ENCODE measurements around the gene SIGLEC8. TPM values are rescaled to one million over a fixed set of nuclear protein-coding genes. Genes with fewer than 3 reads are reported as not detected.

The SIGLEC8 gene
- total RNA-seq, 4 donors from 2014 or later = 0.27 to 1.3 TPM; not detected in 2

DNA sequence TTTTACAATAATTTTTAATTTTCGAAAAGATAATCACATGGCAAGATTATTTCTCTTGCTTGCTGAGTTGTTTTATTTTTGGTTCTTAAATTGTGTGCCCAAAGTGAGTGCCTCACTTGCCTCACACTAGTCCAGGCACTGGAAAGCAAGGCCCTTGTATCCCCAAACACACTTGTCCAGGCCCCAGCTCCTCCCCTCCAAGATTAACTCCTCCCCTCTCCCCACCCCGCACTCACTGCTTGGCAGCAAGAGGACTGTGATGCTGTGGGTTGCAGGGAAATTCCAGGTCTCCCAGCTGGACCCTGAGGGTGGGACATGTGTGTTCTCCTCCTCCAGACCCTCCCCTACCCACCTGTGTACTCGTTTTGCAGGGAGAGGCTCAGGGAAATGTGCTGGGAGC is 39.4 kb upstream of the SIGLEC8 start:
- no peak for DNase-seq
- H3K4me3 ChIP-seq = no peak overlapping the region
- TF ChIP-seq EP300 (IDR thresholded peaks at IDR 0.05; ENCODE audit: low read depth) = no peak
- TF ChIP-seq, protein P1, sequence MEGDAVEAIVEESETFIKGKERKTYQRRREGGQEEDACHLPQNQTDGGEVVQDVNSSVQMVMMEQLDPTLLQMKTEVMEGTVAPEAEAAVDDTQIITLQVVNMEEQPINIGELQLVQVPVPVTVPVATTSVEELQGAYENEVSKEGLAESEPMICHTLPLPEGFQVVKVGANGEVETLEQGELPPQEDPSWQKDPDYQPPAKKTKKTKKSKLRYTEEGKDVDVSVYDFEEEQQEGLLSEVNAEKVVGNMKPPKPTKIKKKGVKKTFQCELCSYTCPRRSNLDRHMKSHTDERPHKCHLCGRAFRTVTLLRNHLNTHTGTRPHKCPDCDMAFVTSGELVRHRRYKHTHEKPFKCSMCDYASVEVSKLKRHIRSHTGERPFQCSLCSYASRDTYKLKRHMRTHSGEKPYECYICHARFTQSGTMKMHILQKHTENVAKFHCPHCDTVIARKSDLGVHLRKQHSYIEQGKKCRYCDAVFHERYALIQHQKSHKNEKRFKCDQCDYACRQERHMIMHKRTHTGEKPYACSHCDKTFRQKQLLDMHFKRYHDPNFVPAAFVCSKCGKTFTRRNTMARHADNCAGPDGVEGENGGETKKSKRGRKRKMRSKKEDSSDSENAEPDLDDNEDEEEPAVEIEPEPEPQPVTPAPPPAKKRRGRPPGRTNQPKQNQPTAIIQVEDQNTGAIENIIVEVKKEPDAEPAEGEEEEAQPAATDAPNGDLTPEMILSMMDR (IDR thresholded peaks at IDR 0.05) = no peak
- no peaks in the 10 kb centered on the region for H3K4me1 ChIP-seq
- H3K9me3 ChIP-seq = no peaks in the 10 kb centered on the region
- intact Hi-C loops (cut with DNase I; ENCODE audit: low total_unique reads) = no loop called here
- no peaks in the 10 kb centered on the region for H3K36me3 ChIP-seq
- in situ Hi-C loops (cut with MboI; ENCODE audit: low pct_ligation_motif_present in 1 of 4, low pct_unique_long_range_greater_than_20kb in 1 of 4, low sequenced_read_pairs in 3 of 4) = loop anchor here in 1 of 4 donors (25.0 kb wide), 1 partner anchor 165 kb away; no protein-coding TSS in a partner anchor
- 39 to 70% methylated on average over 1 to 3 of the region's 3 CpGs for WGBS, 2 donors (ENCODE audit: low coverage in 1 of 2)
- no peaks in the 10 kb centered on the region for H3K27me3 ChIP-seq
- H3K27ac ChIP-seq = no peak overlapping the region

DNA sequence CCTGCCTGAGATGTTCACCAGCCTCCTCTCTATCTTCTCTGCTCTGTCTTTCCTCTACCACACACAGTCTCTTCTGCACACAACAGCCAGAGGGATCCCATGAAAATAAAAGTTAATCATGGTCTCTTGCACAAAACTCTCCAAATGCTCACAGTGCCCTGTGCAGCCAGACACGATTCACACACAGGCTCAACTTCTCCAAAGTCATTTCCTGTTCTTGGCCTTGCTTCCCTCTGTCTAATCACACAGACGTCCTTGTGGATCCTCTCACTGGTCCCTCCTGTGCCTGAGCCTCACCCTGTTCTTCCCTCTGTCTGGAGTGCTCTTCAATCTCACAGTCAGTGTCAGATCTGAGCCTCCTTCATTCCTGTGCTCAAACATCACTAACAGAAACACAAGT is 35.5 kb upstream of the SIGLEC8 start:
- H3K4me1 ChIP-seq = no peaks in the 10 kb centered on the region
- no peak overlapping the region for H3K4me3 ChIP-seq
- in situ Hi-C loops (cut with MboI; ENCODE audit: low pct_ligation_motif_present in 1 of 4, low pct_unique_long_range_greater_than_20kb in 1 of 4, low sequenced_read_pairs in 3 of 4) (loop anchor here in 1 of 4 donors (25.0 kb wide), 1 partner anchor 169 kb away; no protein-coding TSS in a partner anchor), intact Hi-C loops (cut with DNase I; ENCODE audit: low total_unique reads) (no loop called here)
- H3K36me3 ChIP-seq = no peaks in the 10 kb centered on the region
- 27 to 35% methylated on average over 2 of the region's 2 CpGs for WGBS, 2 donors (ENCODE audit: low coverage in 1 of 2)
- H3K27me3 ChIP-seq = no peaks in the 10 kb centered on the region
- DNase-seq = no peak
- H3K27ac ChIP-seq = no peak overlapping the region
- TF ChIP-seq, protein P1 (IDR thresholded peaks at IDR 0.05) = no peak
- TF ChIP-seq EP300 (IDR thresholded peaks at IDR 0.05; ENCODE audit: low read depth) (no peak), POLR2A (IDR thresholded peaks at IDR 0.05) (no peak), POLR2AphosphoS5 (IDR thresholded peaks at IDR 0.05) (no peak)
- no peaks in the 10 kb centered on the region for H3K9me3 ChIP-seq

DNA sequence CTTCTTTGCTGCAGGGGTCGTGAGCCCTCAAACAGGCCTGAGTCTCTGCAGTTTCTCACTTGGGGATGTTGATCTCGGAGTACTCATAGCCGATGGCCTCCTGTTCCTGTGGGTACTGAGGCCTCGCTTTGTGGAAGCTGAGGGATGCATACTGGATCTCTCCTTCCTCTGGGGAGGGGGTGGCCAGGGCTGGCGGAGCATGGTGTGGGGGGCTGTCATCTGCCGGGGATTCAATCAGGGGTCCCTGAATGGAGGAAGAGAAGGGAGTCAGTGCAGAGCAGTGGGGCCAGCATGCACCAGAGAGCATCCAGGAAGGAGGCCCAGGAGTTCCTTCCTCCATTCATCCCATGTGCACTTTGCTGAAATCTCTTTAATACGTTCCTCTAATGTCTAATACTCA is 33.3 kb upstream of the SIGLEC8 start:
- Histone ChIP-seq H3K4me3 (no peak overlapping the region), H3K27me3 (no peaks in the 10 kb centered on the region), H3K27ac (no peak overlapping the region), H3K36me3 (no peaks in the 10 kb centered on the region), H3K9me3 (no peaks in the 10 kb centered on the region), H3K4me1 (no peaks in the 10 kb centered on the region)
- TF ChIP-seq, protein P1 (IDR thresholded peaks at IDR 0.05) = no peak
- TF ChIP-seq POLR2A (IDR thresholded peaks at IDR 0.05) (no peak), EP300 (IDR thresholded peaks at IDR 0.05; ENCODE audit: low read depth) (no peak), POLR2AphosphoS5 (IDR thresholded peaks at IDR 0.05) (no peak)
- no peak for DNase-seq
- intact Hi-C loops (cut with DNase I; ENCODE audit: low total_unique reads) (no loop called here), in situ Hi-C loops (cut with MboI; ENCODE audit: low pct_ligation_motif_present in 1 of 4, low pct_unique_long_range_greater_than_20kb in 1 of 4, low sequenced_read_pairs in 3 of 4) (loop anchor here in 1 of 4 donors (25.0 kb wide), 1 partner anchor 171 kb away; no protein-coding TSS in a partner anchor)
- 60 to 76% methylated on average over 1 to 7 of the region's 7 CpGs for WGBS, 2 donors (ENCODE audit: low coverage in 1 of 2)

DNA sequence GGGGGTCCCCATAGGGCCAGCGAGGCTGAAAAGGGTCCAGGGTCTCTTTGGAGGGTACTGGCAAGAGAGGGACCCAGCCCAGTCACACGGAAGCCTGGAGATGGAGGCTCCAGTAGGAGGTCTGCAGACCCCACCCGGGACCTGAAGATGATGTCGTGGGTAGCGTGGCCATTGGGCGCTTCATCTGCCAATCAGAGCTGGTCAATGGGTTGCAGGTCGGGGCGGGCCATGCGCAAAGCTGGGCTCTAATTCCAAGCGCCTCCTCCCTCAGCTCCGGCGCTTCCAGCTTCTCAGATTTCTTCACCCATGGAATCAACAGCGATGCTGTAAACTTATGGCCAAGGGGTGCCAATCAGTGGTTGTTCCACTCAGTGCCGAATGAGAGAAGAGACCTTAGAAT is 32.4 kb upstream of the SIGLEC8 start:
- Histone ChIP-seq H3K4me3 (no peak overlapping the region), H3K9me3 (no peaks in the 10 kb centered on the region), H3K4me1 (no peaks in the 10 kb centered on the region), H3K27me3 (no peaks in the 10 kb centered on the region), H3K27ac (no peak overlapping the region), H3K36me3 (no peaks in the 10 kb centered on the region)
- TF ChIP-seq, protein P1 (IDR thresholded peaks at IDR 0.05) = no peak
- DNase-seq = no peak
- in situ Hi-C loops (cut with MboI; ENCODE audit: low pct_ligation_motif_present in 1 of 4, low pct_unique_long_range_greater_than_20kb in 1 of 4, low sequenced_read_pairs in 3 of 4) = loop anchor here in 1 of 4 donors (25.0 kb wide), 1 partner anchor 172 kb away; no protein-coding TSS in a partner anchor
- intact Hi-C loops (cut with DNase I; ENCODE audit: low total_unique reads) = no loop called here
- 69% methylated on average over 14 of the region's 14 CpGs; no CpG with 5 or more reads in 1 of the 2 donors for WGBS, 2 donors (ENCODE audit: low coverage in 1 of 2)

Data from transverse colon (tissue), 4 donors.